Measurements from ENCODE around the gene RMDN2.

- TF ChIP-seq CTCF (IDR thresholded peaks at IDR 0.05; ENCODE audit: low read depth, low read length), result no peak
- TF ChIP-seq MAX (IDR thresholded peaks at IDR 0.05; ENCODE audit: low read depth, low read length), result no peak
- TF ChIP-seq POLR2A (IDR thresholded peaks at IDR 0.05; ENCODE audit: extremely low read depth, insufficient read length), result no peak
- TF ChIP-seq MYC (IDR thresholded peaks at IDR 0.05; ENCODE audit: low read depth, low read length), result no peak
Measured at GRCh38 chr2:38013158-38013752, 88.2 kb downstream of the RMDN2 start.

Measured in NB4 (cell line).